ENCODE measurements around the gene AMZ1. TPM values are rescaled to one million over a fixed set of nuclear protein-coding genes. Genes with fewer than 3 reads are reported as not detected.

Gene AMZ1
- total RNA-seq, 4 donors from 2014 or later, result 0.17 TPM; not detected in 3

DNA sequence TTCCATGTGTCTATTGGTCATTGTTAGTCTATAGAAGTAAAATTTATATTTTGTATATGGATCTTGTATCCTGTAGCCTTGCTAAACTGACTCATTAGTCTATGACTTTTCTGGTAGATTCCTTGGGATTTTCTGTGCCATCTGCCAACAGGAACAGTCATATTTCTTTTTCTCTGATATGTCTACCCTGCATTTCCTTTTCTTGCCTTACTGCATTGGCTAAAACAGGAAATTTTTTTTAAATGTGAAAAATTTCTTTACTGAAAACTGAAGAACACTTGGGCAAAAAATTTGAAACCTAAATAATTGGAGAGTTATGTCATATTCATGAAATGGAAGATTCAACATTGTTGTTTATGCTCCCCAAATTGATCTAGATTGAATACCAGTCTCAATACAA lies 67.5 kb downstream of the AMZ1 start:
- H3K27me3 ChIP-seq, result no peaks in the 10 kb centered on the region
- no peaks in the 10 kb centered on the region for H3K9me3 ChIP-seq
- TF ChIP-seq EP300 (IDR thresholded peaks at IDR 0.05), result no peak
- TF ChIP-seq, protein P1, sequence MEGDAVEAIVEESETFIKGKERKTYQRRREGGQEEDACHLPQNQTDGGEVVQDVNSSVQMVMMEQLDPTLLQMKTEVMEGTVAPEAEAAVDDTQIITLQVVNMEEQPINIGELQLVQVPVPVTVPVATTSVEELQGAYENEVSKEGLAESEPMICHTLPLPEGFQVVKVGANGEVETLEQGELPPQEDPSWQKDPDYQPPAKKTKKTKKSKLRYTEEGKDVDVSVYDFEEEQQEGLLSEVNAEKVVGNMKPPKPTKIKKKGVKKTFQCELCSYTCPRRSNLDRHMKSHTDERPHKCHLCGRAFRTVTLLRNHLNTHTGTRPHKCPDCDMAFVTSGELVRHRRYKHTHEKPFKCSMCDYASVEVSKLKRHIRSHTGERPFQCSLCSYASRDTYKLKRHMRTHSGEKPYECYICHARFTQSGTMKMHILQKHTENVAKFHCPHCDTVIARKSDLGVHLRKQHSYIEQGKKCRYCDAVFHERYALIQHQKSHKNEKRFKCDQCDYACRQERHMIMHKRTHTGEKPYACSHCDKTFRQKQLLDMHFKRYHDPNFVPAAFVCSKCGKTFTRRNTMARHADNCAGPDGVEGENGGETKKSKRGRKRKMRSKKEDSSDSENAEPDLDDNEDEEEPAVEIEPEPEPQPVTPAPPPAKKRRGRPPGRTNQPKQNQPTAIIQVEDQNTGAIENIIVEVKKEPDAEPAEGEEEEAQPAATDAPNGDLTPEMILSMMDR (IDR thresholded peaks at IDR 0.05), result no peak
- no peak for TF ChIP-seq POLR2AphosphoS5 (IDR thresholded peaks at IDR 0.05)
- TF ChIP-seq POLR2A (IDR thresholded peaks at IDR 0.05), result no peak
- H3K27ac ChIP-seq, result no peak overlapping the region
- no peaks in the 10 kb centered on the region for H3K36me3 ChIP-seq
- peaks cover 43% of the 10 kb centered on the region for H3K4me1 ChIP-seq
- H3K4me3 ChIP-seq, result no peak overlapping the region
- DNase-seq (ENCODE audit: low spot score in 2 of 2), result no peak

DNA sequence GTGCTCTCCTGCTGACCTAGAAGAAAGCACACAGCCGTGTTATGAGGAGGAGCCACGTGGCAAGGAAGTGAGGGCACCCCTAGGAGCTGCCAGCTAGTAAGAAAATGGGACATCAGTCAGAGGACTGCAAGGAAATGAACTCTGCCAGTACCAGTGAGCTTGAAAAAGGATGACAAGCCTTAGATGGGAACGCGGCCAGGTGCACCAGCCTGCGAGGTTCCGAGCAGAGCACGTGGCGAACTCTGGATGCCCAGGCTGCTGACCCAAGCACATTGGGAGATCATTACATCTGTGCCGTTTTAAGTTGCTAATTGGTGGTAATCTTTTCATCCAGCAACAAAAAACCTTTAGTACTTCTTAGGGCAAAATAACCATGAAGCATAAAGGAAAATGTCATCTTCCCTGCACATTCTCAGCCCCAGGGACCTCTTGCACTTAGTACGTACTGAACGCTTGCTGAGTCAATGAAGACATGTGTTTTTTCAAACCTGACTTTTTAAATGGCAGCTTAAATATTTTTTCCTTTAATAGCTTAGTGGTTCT lies 69.4 kb downstream of the AMZ1 start:
- peaks cover 61% of the 10 kb centered on the region for H3K4me1 ChIP-seq
- TF ChIP-seq EP300 (IDR thresholded peaks at IDR 0.05) (no peak), POLR2A (IDR thresholded peaks at IDR 0.05) (no peak), POLR2AphosphoS5 (IDR thresholded peaks at IDR 0.05) (no peak)
- TF ChIP-seq, protein P1 (IDR thresholded peaks at IDR 0.05), result no peak
- DNase-seq (ENCODE audit: low spot score in 2 of 2), result no peak

GRCh38 chr7:2757904-2758672 lies 70.1 kb downstream of the AMZ1 start:
- Histone ChIP-seq H3K36me3 (no peaks in the 10 kb centered on the region), H3K27me3 (no peaks in the 10 kb centered on the region), H3K27ac (peak overlapping the region; percentile 83), H3K9me3 (no peaks in the 10 kb centered on the region), H3K4me1 (peaks cover 68% of the 10 kb centered on the region), H3K4me3 (peak overlapping the region; percentile 14)
- DNase-seq (ENCODE audit: low spot score in 2 of 2), result no peak
- TF ChIP-seq POLR2A (IDR thresholded peaks at IDR 0.05) (no peak), POLR2AphosphoS5 (IDR thresholded peaks at IDR 0.05) (peak; percentile 8 to 54 (median 38))
- TF ChIP-seq, protein P1 (IDR thresholded peaks at IDR 0.05), result no peak
- WGBS, result 24% methylated on average over 12 of the region's 12 CpGs

More for the DNA sequence above, 69.4 kb downstream of the AMZ1 start:
- no peaks in the 10 kb centered on the region for H3K27me3 ChIP-seq
- no peaks in the 10 kb centered on the region for H3K36me3 ChIP-seq
- H3K9me3 ChIP-seq, result no peaks in the 10 kb centered on the region
- H3K4me3 ChIP-seq, result peak overlapping the region; percentile 14
- 17% methylated on average over 11 of the region's 11 CpGs for WGBS
- peak overlapping the region; percentile 83 for H3K27ac ChIP-seq

DNA sequence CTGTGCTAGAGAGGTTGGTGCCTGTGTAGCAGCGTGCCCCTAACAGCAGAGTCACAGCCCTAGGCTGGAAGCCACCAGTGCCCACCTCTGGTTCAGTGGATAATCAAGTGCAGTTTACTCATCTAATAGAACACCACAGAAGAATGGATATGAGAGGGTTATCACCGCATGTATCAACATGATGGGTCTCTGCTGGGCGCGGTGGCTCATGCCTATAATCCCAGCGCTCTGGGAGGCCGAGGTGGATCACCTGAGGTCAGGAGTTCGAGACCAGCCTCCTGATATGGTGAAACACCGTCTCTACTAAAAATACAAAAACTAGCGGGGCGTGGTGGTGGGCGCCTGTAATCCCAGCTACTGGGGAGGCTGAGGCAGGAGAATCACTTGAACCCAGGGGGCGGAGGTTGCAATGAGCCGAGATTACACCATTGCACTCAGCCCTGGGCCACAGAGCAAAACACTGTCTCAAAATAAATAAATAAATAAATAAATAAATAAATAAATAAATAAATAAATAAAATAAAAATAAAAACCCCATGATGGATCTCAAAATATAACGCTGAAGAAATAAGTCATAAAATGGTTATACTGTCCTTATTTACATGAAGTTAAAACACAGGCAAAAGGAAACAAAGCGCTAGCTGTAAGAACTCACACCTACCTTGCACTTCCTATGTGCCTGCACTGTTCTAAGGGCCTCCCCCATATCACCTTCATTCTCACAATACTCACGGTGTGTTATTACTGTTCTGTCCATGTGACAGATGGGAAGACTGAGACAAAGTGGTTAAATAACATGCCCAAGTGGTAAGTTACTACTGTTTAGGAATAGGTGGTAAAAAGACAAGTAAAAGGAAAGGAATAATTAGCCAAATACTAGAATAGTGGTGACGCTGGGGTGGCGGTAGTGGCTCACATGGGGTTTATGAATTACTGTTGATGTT lies 70.9 kb downstream of the AMZ1 start:
- Histone ChIP-seq H3K36me3 (no peaks in the 10 kb centered on the region), H3K4me3 (no peak overlapping the region), H3K27me3 (no peaks in the 10 kb centered on the region), H3K27ac (peak overlapping the region; percentile 83), H3K4me1 (peaks cover 75% of the 10 kb centered on the region), H3K9me3 (no peaks in the 10 kb centered on the region)
- DNase-seq (ENCODE audit: low spot score in 2 of 2), result no peak
- TF ChIP-seq POLR2AphosphoS5 (IDR thresholded peaks at IDR 0.05) (no peak), POLR2A (IDR thresholded peaks at IDR 0.05) (no peak), EP300 (IDR thresholded peaks at IDR 0.05) (no peak)
- TF ChIP-seq, protein P1 (IDR thresholded peaks at IDR 0.05), result no peak
- WGBS, result 81% methylated on average over 18 of the region's 18 CpGs

DNA sequence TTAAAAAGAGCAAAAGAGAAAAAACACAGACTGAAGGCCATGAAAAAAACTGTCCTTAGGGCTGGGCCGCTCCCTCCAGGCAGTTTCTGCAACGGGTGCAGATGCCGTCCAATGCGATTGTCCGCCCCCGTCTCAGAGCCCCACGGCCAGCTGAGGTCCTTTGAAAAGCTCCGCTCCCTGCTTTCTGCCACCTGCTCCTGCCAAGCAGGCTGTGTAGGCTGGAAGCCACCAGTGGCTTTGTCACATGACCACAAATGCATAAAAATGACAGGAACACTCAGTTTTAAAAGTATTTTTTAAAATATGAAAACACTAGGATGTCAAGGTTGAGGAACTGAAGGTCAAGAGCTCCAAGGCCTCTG lies 71.7 kb downstream of the AMZ1 start:
- Histone ChIP-seq H3K27ac (peak overlapping the region; percentile 50), H3K4me3 (no peak overlapping the region)
- 29% methylated on average over 8 of the region's 8 CpGs for WGBS

More for the DNA sequence above, 71.7 kb downstream of the AMZ1 start:
- Histone ChIP-seq H3K27me3 (no peaks in the 10 kb centered on the region), H3K36me3 (no peaks in the 10 kb centered on the region), H3K9me3 (no peaks in the 10 kb centered on the region), H3K4me1 (peaks cover 73% of the 10 kb centered on the region)
- TF ChIP-seq, protein P1 (IDR thresholded peaks at IDR 0.05), result no peak
- TF ChIP-seq POLR2AphosphoS5 (IDR thresholded peaks at IDR 0.05), result no peak
- TF ChIP-seq POLR2A (IDR thresholded peaks at IDR 0.05), result no peak
- TF ChIP-seq EP300 (IDR thresholded peaks at IDR 0.05), result no peak
- DNase-seq (ENCODE audit: low spot score in 2 of 2), result no peak
